Natural killer cell (primary cell): Measurements from ENCODE around the gene CD70. TPM values are rescaled to one million over a fixed set of nuclear protein-coding genes. Genes with fewer than 3 reads are reported as not detected.
"Not testable (repeated sequence)": the region's sequence is repeated elsewhere in the genome, so short reads cannot be mapped to it uniquely, and the experiment has no call there.

Source experiments
- ATAC-seq, 3 donors: fragments of 150-1000 bp in 2 of 3; fragments of 200-7000 bp in 1 of 3; cut with Tn5 transposase; 1 replicate in 1 of 3; 2 replicates in 2 of 3; pipeline ENCODE4 v1.10.0; 2021; ENCODE audit warnings: mild to moderate bottlenecking in 2 of 3, moderate library complexity in 2 of 3
- DNase-seq, 2 donors: peaks; one replicate each; pipeline versions ENCODE4 v3.0.0 to v3.0.0-alpha.2; 2013 to 2021; ENCODE audit warnings: mixed read lengths in 1 of 2
- H3K27ac ChIP-seq: one replicate; pipeline ENCODE4 v1.5.1; 2013; ENCODE audit warnings: mild to moderate bottlenecking, low read length
- H3K27me3 ChIP-seq: one replicate; pipeline ENCODE4 v1.6.1; 2013; ENCODE audit warnings: low read length; ENCODE audit not compliant: control insufficient read depth, insufficient read depth
- H3K36me3 ChIP-seq: one replicate; pipeline ENCODE4 v1.6.1; 2013; ENCODE audit warnings: low read length; ENCODE audit not compliant: control insufficient read depth, insufficient read depth
- H3K4me1 ChIP-seq: one replicate; pipeline ENCODE4 v1.6.1; 2013; ENCODE audit warnings: low read length; ENCODE audit not compliant: control insufficient read depth, insufficient read depth
- H3K4me3 ChIP-seq: one replicate; pipeline ENCODE4 v1.5.1; 2013; ENCODE audit warnings: low read length
- H3K9me3 ChIP-seq: one replicate; pipeline ENCODE4 v1.6.1; 2013; ENCODE audit warnings: low read length; ENCODE audit not compliant: control insufficient read depth, insufficient read depth
- H3K27ac Mint-ChIP-seq, 2 donors: one replicate each; pipeline ENCODE4 v1.8.0; 2022; ENCODE audit warnings: mild to moderate bottlenecking in 2 of 2, mixed read lengths in 2 of 2, moderate library complexity in 1 of 2
- H3K27me3 Mint-ChIP-seq, 2 donors: one replicate each; pipeline ENCODE4 v1.8.0; 2022; ENCODE audit warnings: low read depth in 2 of 2, mixed read lengths in 2 of 2
- H3K36me3 Mint-ChIP-seq: one replicate; pipeline ENCODE4 v1.8.0; 2022; ENCODE audit warnings: mixed read lengths
- H3K4me1 Mint-ChIP-seq, 2 donors: one replicate each; pipeline ENCODE4 v1.8.0; 2022; ENCODE audit warnings: mixed read lengths in 2 of 2
- H3K4me3 Mint-ChIP-seq: one replicate; pipeline ENCODE4 v1.8.0; 2022; ENCODE audit warnings: mild to moderate bottlenecking, moderate library complexity, mixed read lengths
- H3K9me3 Mint-ChIP-seq, 2 donors: one replicate each; pipeline ENCODE4 v1.8.0; 2022; ENCODE audit warnings: mixed read lengths in 2 of 2
- WGBS: methylation state at CpG from one replicate; pipeline ENCODE4 v1.1.7; 2013; ENCODE audit warnings: missing lambda C conversion rate; ENCODE audit not compliant: insufficient coverage; 5-methylcytosine and 5-hydroxymethylcytosine counted together
- intact Hi-C: fragments of 100-400 bp; cut with micrococcal nuclease; formaldehyde crosslinking; loops from one replicate; pipeline ENCODE4 v1.14.2; 2022
- total RNA-seq, 4 donors: library from RNA; stranded (reverse); fragments of 120-200 nt in 1 of 4; gene quantifications; one replicate each; pipeline versions ENCODE4 v1.2.3 to v1.2.4, GENCODE V29; 2013 to 2022
- TF ChIP-seq, protein P1 (sequence below): fragments of 200-600 bp; IDR thresholded peaks from one replicate; pipeline ENCODE4 v1.8.0; 2022; ENCODE audit warnings: antibody characterized with exemption

Gene CD70
- total RNA-seq, 3 donors from 2014 or later (not counting 1 experiment from before 2014, with no cell fraction given), result 0.52 to 1.2 (median 1.2) TPM

DNA sequence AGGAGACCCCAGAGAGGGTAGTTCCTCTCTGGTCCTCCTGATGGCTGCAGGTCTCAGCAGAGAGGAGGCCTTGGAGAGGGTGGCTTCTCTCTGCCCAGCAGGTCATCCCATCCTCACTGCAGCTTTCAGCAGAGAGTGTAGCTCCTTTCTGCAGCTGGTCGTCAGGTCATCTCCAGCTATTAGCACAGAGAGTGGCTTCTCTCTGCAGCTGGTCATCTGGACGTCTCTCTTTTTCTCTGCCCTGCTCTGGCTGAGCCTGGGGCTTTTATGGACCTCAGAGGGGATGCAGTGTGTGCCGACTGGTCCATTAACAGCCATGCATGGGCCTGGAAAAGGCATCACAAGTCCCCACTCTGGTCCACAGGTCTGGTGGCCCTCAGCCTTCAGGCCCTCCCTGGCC, 39.9 kb downstream of the CD70 start:
- TF ChIP-seq, protein P1, sequence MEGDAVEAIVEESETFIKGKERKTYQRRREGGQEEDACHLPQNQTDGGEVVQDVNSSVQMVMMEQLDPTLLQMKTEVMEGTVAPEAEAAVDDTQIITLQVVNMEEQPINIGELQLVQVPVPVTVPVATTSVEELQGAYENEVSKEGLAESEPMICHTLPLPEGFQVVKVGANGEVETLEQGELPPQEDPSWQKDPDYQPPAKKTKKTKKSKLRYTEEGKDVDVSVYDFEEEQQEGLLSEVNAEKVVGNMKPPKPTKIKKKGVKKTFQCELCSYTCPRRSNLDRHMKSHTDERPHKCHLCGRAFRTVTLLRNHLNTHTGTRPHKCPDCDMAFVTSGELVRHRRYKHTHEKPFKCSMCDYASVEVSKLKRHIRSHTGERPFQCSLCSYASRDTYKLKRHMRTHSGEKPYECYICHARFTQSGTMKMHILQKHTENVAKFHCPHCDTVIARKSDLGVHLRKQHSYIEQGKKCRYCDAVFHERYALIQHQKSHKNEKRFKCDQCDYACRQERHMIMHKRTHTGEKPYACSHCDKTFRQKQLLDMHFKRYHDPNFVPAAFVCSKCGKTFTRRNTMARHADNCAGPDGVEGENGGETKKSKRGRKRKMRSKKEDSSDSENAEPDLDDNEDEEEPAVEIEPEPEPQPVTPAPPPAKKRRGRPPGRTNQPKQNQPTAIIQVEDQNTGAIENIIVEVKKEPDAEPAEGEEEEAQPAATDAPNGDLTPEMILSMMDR, result no peak
- Histone ChIP-seq H3K27ac (no peak overlapping the region), H3K4me1 (peaks cover 15% of the 10 kb centered on the region), H3K9me3 (no peaks in the 10 kb centered on the region), H3K27me3 (no peaks in the 10 kb centered on the region), H3K36me3 (no peaks in the 10 kb centered on the region), H3K4me3 (no peak overlapping the region)
- 96% methylated on average over 3 of the region's 3 CpGs for WGBS
- H3K36me3 Mint-ChIP-seq, result no peaks in the 10 kb centered on the region
- H3K27me3 Mint-ChIP-seq, result no peaks in the 10 kb centered on the region
- H3K4me1 Mint-ChIP-seq, result peaks cover 0 to 6% of the 10 kb centered on the region in 2 donors
- no peak overlapping the region for H3K4me3 Mint-ChIP-seq
- H3K27ac Mint-ChIP-seq, result no peak overlapping the region
- no peak for ATAC-seq
- H3K9me3 Mint-ChIP-seq, result no peaks in the 10 kb centered on the region
- intact Hi-C loops, result no loop called here
- no peak for DNase-seq

DNA sequence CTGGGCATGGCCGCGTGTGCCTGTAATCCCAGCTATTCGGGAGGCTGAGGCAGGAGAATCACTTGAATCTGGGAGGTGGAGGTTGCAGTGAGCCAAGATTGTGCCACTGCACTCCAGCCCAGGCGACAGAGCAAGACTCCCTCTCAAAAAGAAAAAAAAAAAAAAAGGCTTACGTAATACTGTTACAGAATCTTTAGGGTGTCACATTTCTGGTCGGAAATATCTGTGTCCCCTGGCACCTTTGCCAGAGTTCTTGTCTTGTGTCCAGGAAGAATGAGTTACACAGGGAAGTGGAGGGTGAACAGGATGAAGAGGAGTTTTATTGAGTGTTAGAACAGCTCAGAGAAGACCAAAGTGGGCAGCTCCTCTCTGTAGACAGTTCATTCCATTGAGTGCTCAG, 40.3 kb downstream of the CD70 start:
- H3K4me3 Mint-ChIP-seq, H3K9me3 ChIP-seq, H3K27ac Mint-ChIP-seq, H3K27me3 ChIP-seq, H3K4me1 Mint-ChIP-seq, intact Hi-C loops, ATAC-seq, H3K9me3 Mint-ChIP-seq, H3K36me3 Mint-ChIP-seq, DNase-seq, H3K36me3 ChIP-seq, H3K27me3 Mint-ChIP-seq, H3K27ac ChIP-seq, H3K4me3 ChIP-seq: not testable (repeated sequence)
- 95% methylated on average over 6 of the region's 6 CpGs for WGBS
- H3K4me1 ChIP-seq, result peaks cover 15% of the 10 kb centered on the region

DNA sequence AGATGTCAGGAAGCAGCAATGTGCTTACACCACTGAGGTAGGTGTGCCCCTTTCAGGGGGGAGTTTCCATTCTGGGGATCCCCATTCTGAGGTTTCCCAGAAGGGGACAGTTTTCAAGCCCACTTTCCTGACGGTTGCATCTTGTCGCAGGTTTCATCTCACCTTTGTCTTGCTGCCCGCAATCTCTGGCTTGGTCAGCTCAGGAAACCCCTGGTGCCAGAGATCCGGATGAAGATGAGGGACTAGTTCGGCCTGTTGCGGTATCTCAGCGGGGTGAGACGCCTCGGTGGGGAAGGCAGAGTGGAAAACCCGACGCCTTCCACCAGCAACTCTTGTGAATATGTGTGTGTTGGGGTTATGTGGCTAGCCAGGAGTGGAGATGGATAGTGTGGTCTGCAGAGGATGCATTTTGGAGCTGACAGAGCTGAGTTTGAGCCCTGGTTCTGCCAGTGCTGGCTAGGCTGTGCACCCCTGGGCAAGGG, 47.0 kb downstream of the CD70 start:
- Mint-ChIP-seq H3K4me3 (peak overlapping the region; percentile 17), H3K27ac (peak overlapping the region in 1 of 2 donors; percentile 26), H3K9me3 (no peaks in the 10 kb centered on the region), H3K36me3 (no peaks in the 10 kb centered on the region), H3K4me1 (peaks cover 0 to 6% of the 10 kb centered on the region in 2 donors), H3K27me3 (no peaks in the 10 kb centered on the region)
- intact Hi-C loops, result no loop called here
- WGBS, result 52% methylated on average over 11 of the region's 11 CpGs
- TF ChIP-seq, protein P1, result no peak
- Histone ChIP-seq H3K36me3 (no peaks in the 10 kb centered on the region), H3K4me1 (peaks cover 5% of the 10 kb centered on the region), H3K27ac (no peak overlapping the region), H3K27me3 (no peaks in the 10 kb centered on the region), H3K9me3 (no peaks in the 10 kb centered on the region), H3K4me3 (no peak overlapping the region)
- peak in 1 of 2 donors; percentile 56 for DNase-seq
- ATAC-seq, result peak; percentile 26 to 75 (median 39)

DNA sequence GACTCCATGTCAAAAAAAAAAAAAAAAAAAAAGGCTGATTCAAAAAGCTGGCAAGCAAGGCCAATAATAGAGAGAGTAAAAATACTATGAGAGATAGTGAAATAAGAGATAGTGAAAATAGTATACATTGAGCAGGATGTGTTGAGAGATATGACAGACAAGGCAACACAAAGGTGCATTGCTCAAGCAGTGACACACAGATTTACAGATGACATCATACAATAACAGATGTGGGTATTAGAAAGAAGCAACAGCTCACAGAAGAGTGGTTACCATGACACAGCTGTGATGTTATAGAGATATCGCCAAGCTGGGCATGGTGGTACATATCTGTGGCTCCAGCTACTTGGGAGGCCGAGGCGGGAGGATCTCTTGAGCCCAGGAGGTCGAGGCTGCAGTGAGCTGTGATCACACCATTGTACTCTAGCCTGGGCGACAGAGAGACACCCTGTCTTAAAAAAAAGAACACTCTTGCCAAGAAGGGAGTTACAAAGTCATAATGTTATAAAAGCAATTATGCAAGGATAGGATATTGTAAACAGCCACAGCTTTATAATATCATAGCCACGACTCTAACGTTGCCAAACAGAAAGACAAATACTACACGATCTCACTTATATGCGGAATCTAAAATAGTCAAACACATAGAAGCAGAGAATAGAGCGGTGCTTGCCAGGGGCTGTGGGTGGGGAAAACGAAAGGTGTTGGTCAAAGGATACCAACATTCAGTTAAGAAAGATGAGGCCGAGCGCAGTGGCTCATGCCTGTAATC, 49.8 kb downstream of the CD70 start:
- TF ChIP-seq, protein P1, result no peak
- peaks cover 1 to 3% of the 10 kb centered on the region in 2 donors for H3K4me1 Mint-ChIP-seq
- Histone ChIP-seq H3K36me3 (no peaks in the 10 kb centered on the region), H3K27ac (no peak overlapping the region), H3K4me1 (peaks cover 26% of the 10 kb centered on the region), H3K9me3 (no peaks in the 10 kb centered on the region), H3K27me3 (no peaks in the 10 kb centered on the region), H3K4me3 (no peak overlapping the region)
- no peaks in the 10 kb centered on the region for H3K27me3 Mint-ChIP-seq
- 94% methylated on average over 11 of the region's 13 CpGs for WGBS
- intact Hi-C loops, result no loop called here
- H3K36me3 Mint-ChIP-seq, result no peaks in the 10 kb centered on the region
- no peak for DNase-seq
- ATAC-seq, result no peak
- no peak overlapping the region for H3K27ac Mint-ChIP-seq
- H3K4me3 Mint-ChIP-seq, result no peak overlapping the region
- H3K9me3 Mint-ChIP-seq, result no peaks in the 10 kb centered on the region
